Spleen (tissue), 11 donors: ENCODE results near the gene MSRB2. TPM values are rescaled to one million over a fixed set of nuclear protein-coding genes. Genes with fewer than 3 reads are reported as not detected.

Experiments used
- DNase-seq: peaks from one replicate; pipeline ENCODE4 v3.0.0-alpha.2; 2020
- H3K27ac ChIP-seq, 8 donors: fragments of 200-600 bp; sonication (generic) in 7 of 8; 1 replicate in 4 of 8; 2 replicates in 4 of 8; pipeline versions ENCODE4 v1.5.0 to v1.8.0; 2016 to 2021; ENCODE audit warnings: inconsistent platforms in 4 of 8, mild to moderate bottlenecking in 4 of 8, moderate library complexity in 1 of 8
- H3K27me3 ChIP-seq, 7 donors: fragments of 200-600 bp; sonication (generic) in 6 of 7; replicated peaks in 1 of 7; 1 replicate in 4 of 7; 2 replicates in 3 of 7; pipeline versions ENCODE4 v1.5.0 to v1.8.0; 2016 to 2021; ENCODE audit warnings: inconsistent platforms in 3 of 7, mild to moderate bottlenecking in 1 of 7
- H3K36me3 ChIP-seq, 6 donors: fragments of 200-600 bp; sonication (generic) in 5 of 6; 1 replicate in 4 of 6; 2 replicates in 2 of 6; pipeline versions ENCODE4 v1.5.0 to v1.8.0; 2016 to 2021; ENCODE audit warnings: inconsistent platforms in 2 of 6
- H3K4me1 ChIP-seq, 6 donors: fragments of 200-600 bp; sonication (generic) in 5 of 6; 1 replicate in 3 of 6; 2 replicates in 3 of 6; pipeline versions ENCODE4 v1.5.0 to v1.8.0; 2016 to 2021; ENCODE audit warnings: inconsistent platforms in 3 of 6
- H3K4me3 ChIP-seq, 8 donors: fragments of 200-600 bp; sonication (generic) in 7 of 8; 1 replicate in 4 of 8; 2 replicates in 4 of 8; pipeline versions ENCODE4 v1.5.0 to v1.8.0; 2016 to 2021; ENCODE audit warnings: inconsistent platforms in 4 of 8, mild to moderate bottlenecking in 4 of 8, moderate library complexity in 2 of 8
- H3K9me3 ChIP-seq, 8 donors: fragments of 200-600 bp; sonication (generic) in 7 of 8; 1 replicate in 4 of 8; 2 replicates in 4 of 8; pipeline versions ENCODE4 v1.5.0 to v1.8.0; 2016 to 2021; ENCODE audit warnings: inconsistent platforms in 4 of 8
- POLR2A ChIP-seq, 3 donors: fragments of 450-650 bp; IDR thresholded peaks; one replicate each; pipeline ENCODE4 v1.5.1; 2017; ENCODE audit warnings: antibody characterized with exemption in 3 of 3, mild to moderate bottlenecking in 1 of 3
- POLR2AphosphoS5 ChIP-seq, 3 donors: sonication (generic); formaldehyde crosslinking; IDR thresholded peaks; one replicate each; pipeline ENCODE4 v1.5.1; 2017; ENCODE audit warnings: antibody characterized with exemption in 3 of 3
- WGBS, 5 donors: extraction: QIAGEN DNeasy Blood & Tissue Kit in 3 of 5; methylation state at CpG; one replicate each; pipeline versions ENCODE4 v1.1.5 to v1.1.7; 2013 to 2018; 5-methylcytosine and 5-hydroxymethylcytosine counted together
- intact Hi-C: fragments of 100-400 bp; cut with DNase I; formaldehyde crosslinking; loops from one replicate; pipeline ENCODE4 v1.15.0; 2023; ENCODE audit warnings: low total_unique reads
- polyA plus RNA-seq, 3 donors: library from polyadenylated mRNA; stranded (reverse); fragments of 200-250 nt; gene quantifications; one replicate each; pipeline ENCODE4 v1.2.1, GENCODE V29; 2013
- total RNA-seq, 7 donors: library from RNA; depleted of rRNA in 3 of 7; stranded (reverse); fragments of >200 nt in 3 of 7; fragmentation: NEBNext Ultra II Directional in 4 of 7; extraction: Animal tissue kit (Norgen Biotek cat#: 25700) in 4 of 7; gene quantifications; one replicate each; pipeline versions ENCODE4 v1.1.0 to v1.2.1, GENCODE V29; 2016 to 2021
- TF ChIP-seq, protein P1 (sequence below), 11 experiments: fragments of 200-600 bp in 7 of 11; fragments of 450-650 bp in 4 of 11; sonication (generic) in 4 of 11; IDR thresholded peaks in 8 of 11; conservative IDR thresholded peaks in 3 of 11; 1 replicate in 7 of 11; 2 replicates in 4 of 11; pipeline versions ENCODE4 v1.4.0 to v1.8.0; 2016 to 2021; ENCODE audit warnings: antibody characterized with exemption in 11 of 11, inconsistent platforms in 4 of 11, mild to moderate bottlenecking in 1 of 11
- donor health status: healthy with polysubstance abuse.
- donor health status: DM: no; HTN: no; CAD: no; lungs with moderate emphysema.
- donor health status: DM: no; HTN: no; CAD: no.
- donor health status: Bipolar disorder and iron deficiency.
- donor health status: healthy.
- donor health status: DM: no; HTN: no; CAD: no.
- donor health status: DM: yes; HTN: yes; CAD: no.

MSRB2 gene
- total and polyA plus RNA-seq, 10 donors: 12.2 to 29.4 (median 14.4) TPM

DNA sequence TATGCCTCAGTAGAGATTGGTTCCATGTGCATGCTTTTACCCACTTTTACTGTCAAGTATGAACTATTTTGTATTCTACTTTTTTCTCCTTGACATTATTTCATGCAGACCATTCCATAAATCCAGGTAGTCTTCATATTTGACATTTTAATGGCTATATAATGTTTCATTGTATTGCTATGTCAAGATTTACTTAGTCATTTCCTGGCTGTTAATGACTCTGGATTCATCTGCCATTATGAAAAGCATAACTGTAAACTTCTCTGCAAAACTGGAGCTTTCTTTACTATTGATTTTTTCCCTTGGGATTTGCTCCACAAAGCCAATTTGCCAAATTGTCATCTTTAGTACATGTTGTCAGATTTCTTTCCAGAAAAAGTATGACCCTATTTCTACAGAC, 6.8 kb upstream of the MSRB2 start:
- H3K27me3 ChIP-seq: no peaks in the 10 kb centered on the region
- intact Hi-C loops: no loop called here

DNA sequence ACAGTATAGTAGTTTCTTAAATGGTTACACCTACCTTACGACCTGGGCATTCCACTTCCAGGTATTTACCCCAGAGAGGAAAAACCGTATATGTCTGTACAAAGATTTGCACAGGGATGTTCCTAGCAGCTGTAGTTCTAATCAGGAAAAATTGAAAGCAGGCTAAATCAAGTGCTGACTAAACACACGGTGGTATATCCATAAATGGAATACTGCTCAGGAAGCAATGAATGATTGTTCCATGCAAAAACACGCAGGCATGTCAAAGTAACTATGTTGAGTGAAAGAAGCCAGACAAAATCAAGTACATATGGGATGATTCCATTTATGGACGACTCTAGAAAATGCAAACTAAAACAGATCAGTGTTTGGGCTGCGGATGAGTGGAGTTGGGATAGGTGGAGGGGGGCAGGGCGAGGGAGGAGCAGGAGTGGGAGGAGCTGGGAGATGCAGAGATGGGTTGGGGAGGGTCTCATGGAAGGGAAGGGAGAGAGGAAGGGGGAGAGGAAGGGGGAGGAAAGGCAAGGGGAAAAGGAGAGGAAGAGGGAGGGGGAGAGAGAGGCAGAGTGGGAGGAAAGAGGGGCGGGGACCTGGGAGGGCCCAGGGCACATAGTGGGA, 484 bp upstream of the MSRB2 start:
- WGBS, 5 donors: 36 to 47% (median 43%) methylated on average over 8 of the region's 8 CpGs
- H3K27me3 ChIP-seq: no peaks in the 10 kb centered on the region
- DNase-seq: no peak
- H3K36me3 ChIP-seq: no peaks in the 10 kb centered on the region
- H3K27ac ChIP-seq: peak overlapping the region in 6 of 8 donors; percentile 58 to 95 (median 94)
- intact Hi-C loops: no loop called here
- peaks cover 0 to 23% (median 5%) of the 10 kb centered on the region in 8 donors for H3K9me3 ChIP-seq
- peak overlapping the region in 5 of 8 donors; percentile 61 to 82 (median 67) for H3K4me3 ChIP-seq
- peaks cover 4 to 36% (median 15%) of the 10 kb centered on the region in 6 donors for H3K4me1 ChIP-seq
- no peak for TF ChIP-seq POLR2A (IDR thresholded peaks at IDR 0.05)
- TF ChIP-seq POLR2AphosphoS5 (IDR thresholded peaks at IDR 0.05): no peak
- TF ChIP-seq, protein P1, sequence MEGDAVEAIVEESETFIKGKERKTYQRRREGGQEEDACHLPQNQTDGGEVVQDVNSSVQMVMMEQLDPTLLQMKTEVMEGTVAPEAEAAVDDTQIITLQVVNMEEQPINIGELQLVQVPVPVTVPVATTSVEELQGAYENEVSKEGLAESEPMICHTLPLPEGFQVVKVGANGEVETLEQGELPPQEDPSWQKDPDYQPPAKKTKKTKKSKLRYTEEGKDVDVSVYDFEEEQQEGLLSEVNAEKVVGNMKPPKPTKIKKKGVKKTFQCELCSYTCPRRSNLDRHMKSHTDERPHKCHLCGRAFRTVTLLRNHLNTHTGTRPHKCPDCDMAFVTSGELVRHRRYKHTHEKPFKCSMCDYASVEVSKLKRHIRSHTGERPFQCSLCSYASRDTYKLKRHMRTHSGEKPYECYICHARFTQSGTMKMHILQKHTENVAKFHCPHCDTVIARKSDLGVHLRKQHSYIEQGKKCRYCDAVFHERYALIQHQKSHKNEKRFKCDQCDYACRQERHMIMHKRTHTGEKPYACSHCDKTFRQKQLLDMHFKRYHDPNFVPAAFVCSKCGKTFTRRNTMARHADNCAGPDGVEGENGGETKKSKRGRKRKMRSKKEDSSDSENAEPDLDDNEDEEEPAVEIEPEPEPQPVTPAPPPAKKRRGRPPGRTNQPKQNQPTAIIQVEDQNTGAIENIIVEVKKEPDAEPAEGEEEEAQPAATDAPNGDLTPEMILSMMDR (IDR thresholded peaks at IDR 0.05 in 8 of 11, conservative IDR thresholded peaks at IDR 0.05 in 3 of 11): no peak

More for the DNA sequence above, 6.8 kb upstream of the MSRB2 start:
- DNase-seq: no peak
- no peak overlapping the region for H3K4me3 ChIP-seq
- H3K9me3 ChIP-seq: peaks cover 0 to 23% (median 5%) of the 10 kb centered on the region in 8 donors
- no peak overlapping the region for H3K27ac ChIP-seq
- H3K36me3 ChIP-seq: no peaks in the 10 kb centered on the region
- H3K4me1 ChIP-seq: no peaks in the 10 kb centered on the region
- TF ChIP-seq POLR2A (IDR thresholded peaks at IDR 0.05) (no peak), POLR2AphosphoS5 (IDR thresholded peaks at IDR 0.05) (no peak)
- TF ChIP-seq, protein P1 (IDR thresholded peaks at IDR 0.05 in 8 of 11, conservative IDR thresholded peaks at IDR 0.05 in 3 of 11): no peak

DNA sequence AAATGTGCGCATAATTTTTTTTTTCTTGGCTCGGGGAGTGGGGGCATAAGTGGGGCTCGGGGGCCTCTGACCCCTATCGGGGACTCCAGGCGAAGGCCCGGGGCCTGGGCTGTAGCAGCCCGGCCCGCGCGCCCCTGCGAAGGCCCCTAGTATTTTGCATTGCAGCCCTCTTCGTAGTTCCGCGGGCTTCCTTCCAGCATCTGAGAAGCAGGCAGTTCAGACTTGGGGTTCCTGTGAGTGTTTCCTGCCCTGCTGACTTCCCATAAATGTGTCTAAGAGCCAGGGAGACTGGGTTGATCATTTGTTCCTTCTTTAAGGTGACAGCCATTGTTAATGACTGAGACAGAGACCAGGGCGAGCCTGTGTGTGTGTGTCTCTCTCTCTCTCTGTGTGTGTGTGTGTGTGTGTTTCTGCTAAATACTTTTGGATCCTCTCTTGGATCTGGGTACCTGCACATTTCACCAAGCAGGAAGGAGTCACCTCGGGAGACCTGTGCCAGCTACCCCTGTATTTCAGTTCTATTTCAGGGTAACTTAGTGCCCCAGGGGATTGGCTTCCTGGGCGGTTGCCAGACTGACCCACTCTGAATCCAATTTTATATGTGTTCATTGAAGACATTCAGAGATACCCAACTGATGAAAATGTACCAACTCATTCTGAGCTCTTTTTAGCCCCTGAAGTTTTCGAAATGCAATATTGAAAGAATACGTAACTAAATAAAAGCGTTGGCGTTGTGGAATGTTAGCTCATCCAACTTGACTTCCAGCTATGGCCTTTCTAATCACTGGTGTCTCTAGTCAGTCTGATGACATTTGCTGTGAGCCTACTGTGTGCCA, 805 bp downstream of the MSRB2 start:
- Histone ChIP-seq H3K4me1 (peaks cover 4 to 46% (median 16%) of the 10 kb centered on the region in 6 donors), H3K9me3 (peaks cover 0 to 22% (median 7%) of the 10 kb centered on the region in 8 donors), H3K36me3 (no peaks in the 10 kb centered on the region), H3K27ac (peak overlapping the region; percentile 75 to 95 (median 94)), H3K27me3 (no peaks in the 10 kb centered on the region), H3K4me3 (peak overlapping the region; percentile 58 to 82 (median 66))
- DNase-seq: peak; percentile 85
- 17 to 20% (median 18%) methylated on average over 21 of the region's 21 CpGs for WGBS, 5 donors
- TF ChIP-seq POLR2A (IDR thresholded peaks at IDR 0.05): no peak
- TF ChIP-seq POLR2AphosphoS5 (IDR thresholded peaks at IDR 0.05): peak in 1 of 3 donors; percentile 48
- intact Hi-C loops: no loop called here

DNA sequence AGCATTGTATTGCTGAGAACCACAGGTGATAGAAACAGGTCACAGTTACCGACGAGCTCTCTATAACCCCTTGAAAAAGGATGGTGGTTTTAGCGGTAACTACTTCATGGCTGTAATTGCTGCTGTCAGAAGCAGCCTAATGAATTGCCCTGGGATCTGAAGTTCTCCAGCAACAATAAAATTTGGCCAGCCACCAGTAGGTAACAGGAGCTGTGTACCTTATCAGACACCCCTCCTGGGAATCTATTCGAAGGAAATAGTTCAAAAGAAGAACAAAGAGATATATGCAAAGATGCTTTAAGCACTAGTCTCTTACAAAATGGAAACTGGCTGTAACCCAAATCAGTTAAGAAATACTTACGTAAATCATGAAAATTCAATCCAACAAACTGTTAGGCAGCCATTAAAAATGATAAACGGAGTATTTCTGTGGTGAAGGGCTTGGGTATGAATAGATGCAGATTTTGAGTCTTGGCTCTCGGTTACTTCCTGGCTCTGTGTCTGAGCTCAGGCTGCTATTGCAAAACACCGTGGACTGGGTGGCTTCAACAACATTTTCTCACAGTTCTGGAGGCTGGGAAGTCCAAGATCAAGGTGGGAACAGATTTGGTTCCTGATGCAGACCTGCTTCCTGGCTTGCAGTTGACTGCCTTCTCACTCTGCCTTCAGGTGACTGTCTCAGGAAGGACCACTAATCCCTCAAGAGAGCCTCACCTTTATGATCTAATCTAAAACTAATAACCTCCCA, 1.6 kb downstream of the MSRB2 start:
- Histone ChIP-seq H3K9me3 (peaks cover 0 to 14% (median 3%) of the 10 kb centered on the region in 8 donors), H3K27ac (peak overlapping the region; percentile 75 to 95 (median 94)), H3K36me3 (no peaks in the 10 kb centered on the region), H3K4me1 (peaks cover 4 to 46% (median 16%) of the 10 kb centered on the region in 6 donors), H3K4me3 (peak overlapping the region in 5 of 8 donors; percentile 63 to 82 (median 68)), H3K27me3 (no peaks in the 10 kb centered on the region)
- intact Hi-C loops: no loop called here
- WGBS, 5 donors: 49 to 61% (median 53%) methylated on average over 8 of the region's 8 CpGs
- DNase-seq: no peak
- TF ChIP-seq POLR2A (IDR thresholded peaks at IDR 0.05) (no peak), POLR2AphosphoS5 (IDR thresholded peaks at IDR 0.05) (peak in 1 of 3 donors; percentile 45)
